Measurements from ENCODE around the gene PAX5. TPM values are rescaled to one million over a fixed set of nuclear protein-coding genes. Genes with fewer than 3 reads are reported as not detected.

The PAX5 gene
- total RNA-seq, 3 donors from 2014 or later (not counting 1 experiment from before 2014, with no cell fraction given), result 1.3 to 2.1 (median 2.0) TPM

DNA sequence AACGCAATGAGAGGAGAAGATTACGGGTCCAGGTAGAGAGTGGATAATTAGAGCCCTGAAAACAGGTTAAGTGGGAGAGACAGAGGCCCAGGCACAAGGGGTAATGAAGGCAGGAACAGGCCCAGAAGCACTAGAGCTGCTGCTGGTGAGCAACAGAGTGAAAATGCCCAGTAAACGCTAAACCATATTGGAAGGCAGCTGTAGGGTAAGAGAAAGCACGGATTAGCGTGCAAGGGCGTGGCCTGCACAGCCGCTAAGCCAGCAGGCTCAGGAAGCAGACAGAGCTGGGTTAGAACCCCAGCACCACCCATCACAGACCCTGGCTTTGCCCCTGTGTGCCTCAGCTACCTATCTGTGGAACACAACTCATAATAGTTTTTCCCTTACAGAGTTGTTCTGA lies 93.2 kb downstream of the PAX5 start:
- no peak for DNase-seq
- Mint-ChIP-seq H3K4me1 (no peaks in the 10 kb centered on the region), H3K27ac (no peak overlapping the region), H3K9me3 (no peaks in the 10 kb centered on the region), H3K36me3 (no peaks in the 10 kb centered on the region), H3K4me3 (no peak overlapping the region), H3K27me3 (ENCODE audit: low read depth in 2 of 2) (peaks cover 7 to 31% of the 10 kb centered on the region in 2 donors)
- Histone ChIP-seq H3K4me1 (ENCODE audit: control insufficient read depth, insufficient read depth, low read length) (no peaks in the 10 kb centered on the region), H3K27ac (ENCODE audit: low read length) (no peak overlapping the region), H3K4me3 (ENCODE audit: low read length) (no peak overlapping the region), H3K27me3 (ENCODE audit: control insufficient read depth, insufficient read depth, low read length) (no peaks in the 10 kb centered on the region), H3K9me3 (ENCODE audit: control insufficient read depth, insufficient read depth, low read length) (no peaks in the 10 kb centered on the region), H3K36me3 (ENCODE audit: control insufficient read depth, insufficient read depth, low read length) (no peaks in the 10 kb centered on the region)
- intact Hi-C loops (cut with micrococcal nuclease), result no loop called here
- WGBS (ENCODE audit: insufficient coverage), result 90% methylated on average over 7 of the region's 7 CpGs
- ATAC-seq, result no peak
- TF ChIP-seq, protein P1, sequence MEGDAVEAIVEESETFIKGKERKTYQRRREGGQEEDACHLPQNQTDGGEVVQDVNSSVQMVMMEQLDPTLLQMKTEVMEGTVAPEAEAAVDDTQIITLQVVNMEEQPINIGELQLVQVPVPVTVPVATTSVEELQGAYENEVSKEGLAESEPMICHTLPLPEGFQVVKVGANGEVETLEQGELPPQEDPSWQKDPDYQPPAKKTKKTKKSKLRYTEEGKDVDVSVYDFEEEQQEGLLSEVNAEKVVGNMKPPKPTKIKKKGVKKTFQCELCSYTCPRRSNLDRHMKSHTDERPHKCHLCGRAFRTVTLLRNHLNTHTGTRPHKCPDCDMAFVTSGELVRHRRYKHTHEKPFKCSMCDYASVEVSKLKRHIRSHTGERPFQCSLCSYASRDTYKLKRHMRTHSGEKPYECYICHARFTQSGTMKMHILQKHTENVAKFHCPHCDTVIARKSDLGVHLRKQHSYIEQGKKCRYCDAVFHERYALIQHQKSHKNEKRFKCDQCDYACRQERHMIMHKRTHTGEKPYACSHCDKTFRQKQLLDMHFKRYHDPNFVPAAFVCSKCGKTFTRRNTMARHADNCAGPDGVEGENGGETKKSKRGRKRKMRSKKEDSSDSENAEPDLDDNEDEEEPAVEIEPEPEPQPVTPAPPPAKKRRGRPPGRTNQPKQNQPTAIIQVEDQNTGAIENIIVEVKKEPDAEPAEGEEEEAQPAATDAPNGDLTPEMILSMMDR (IDR thresholded peaks at IDR 0.05), result no peak

DNA sequence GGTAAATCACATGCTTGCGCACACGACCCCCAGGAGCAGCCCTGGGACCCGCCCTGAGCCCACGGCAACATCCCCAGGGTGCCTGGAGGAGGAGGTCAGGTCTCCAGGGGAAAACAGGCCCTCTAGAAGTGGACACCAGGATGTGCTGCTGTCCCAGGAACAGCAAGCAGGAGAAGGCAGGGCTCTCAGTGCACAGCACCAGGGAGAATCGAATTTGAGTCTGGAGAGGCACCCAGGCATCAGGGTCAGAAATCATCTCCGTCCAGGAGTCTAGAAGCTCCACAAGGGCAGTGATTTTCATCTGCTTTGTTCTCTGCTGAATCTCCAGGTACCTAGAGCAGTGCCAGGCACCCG lies 93.6 kb downstream of the PAX5 start:
- H3K4me1 ChIP-seq (ENCODE audit: control insufficient read depth, insufficient read depth, low read length), result no peaks in the 10 kb centered on the region
- intact Hi-C loops (cut with micrococcal nuclease), result no loop called here
- Mint-ChIP-seq H3K4me3 (no peak overlapping the region), H3K9me3 (no peaks in the 10 kb centered on the region), H3K27me3 (ENCODE audit: low read depth in 2 of 2) (peaks cover 7 to 31% of the 10 kb centered on the region in 2 donors), H3K36me3 (no peaks in the 10 kb centered on the region), H3K27ac (no peak overlapping the region), H3K4me1 (no peaks in the 10 kb centered on the region)
- no peaks in the 10 kb centered on the region for H3K27me3 ChIP-seq (ENCODE audit: control insufficient read depth, insufficient read depth, low read length)
- no peak overlapping the region for H3K4me3 ChIP-seq (ENCODE audit: low read length)
- TF ChIP-seq, protein P1 (IDR thresholded peaks at IDR 0.05), result no peak
- H3K36me3 ChIP-seq (ENCODE audit: control insufficient read depth, insufficient read depth, low read length), result no peaks in the 10 kb centered on the region
- WGBS (ENCODE audit: insufficient coverage), result 80% methylated on average over 7 of the region's 7 CpGs
- ATAC-seq, result no peak
- no peak for DNase-seq
- H3K9me3 ChIP-seq (ENCODE audit: control insufficient read depth, insufficient read depth, low read length), result no peaks in the 10 kb centered on the region
- no peak overlapping the region for H3K27ac ChIP-seq (ENCODE audit: low read length)

DNA sequence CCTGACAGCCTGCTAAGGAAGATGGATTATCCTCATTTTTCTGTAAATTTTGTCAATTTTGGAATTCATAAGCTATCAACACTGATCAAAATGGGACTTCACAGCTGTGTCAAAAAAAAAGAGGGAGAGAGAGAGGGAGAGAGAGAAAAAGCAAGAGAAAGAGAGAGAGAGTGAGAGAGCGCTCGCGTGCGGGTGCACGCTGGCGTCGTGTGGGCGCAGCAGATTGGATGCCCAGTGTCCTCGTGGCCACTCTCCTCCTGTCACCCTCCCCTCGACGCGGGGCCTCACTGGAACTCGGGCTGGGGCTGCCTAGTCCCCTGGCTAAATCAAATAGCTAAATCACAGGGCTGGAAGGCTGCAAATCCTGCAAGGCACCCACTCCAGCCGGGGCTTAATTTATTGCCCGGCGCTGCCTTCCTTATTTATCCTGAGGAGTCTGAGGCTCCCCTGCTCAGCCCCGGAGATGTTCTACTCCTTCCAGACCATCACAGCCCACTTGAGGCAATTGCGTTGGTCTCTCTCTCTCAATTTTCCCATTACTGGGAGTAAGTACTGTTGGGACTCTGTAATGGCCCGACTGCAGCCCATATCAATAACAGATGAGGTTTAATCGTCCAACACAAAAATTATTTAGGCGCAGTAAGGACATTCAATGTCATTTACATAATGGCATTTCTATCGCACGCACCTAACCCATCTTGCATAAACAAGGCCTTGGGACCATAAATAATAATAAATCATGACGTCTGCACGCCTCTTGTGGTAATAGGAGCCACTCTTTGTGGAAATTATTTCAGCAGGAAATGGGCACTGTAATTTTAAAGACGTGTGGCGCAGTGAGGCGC lies 94.2 kb downstream of the PAX5 start:
- no peaks in the 10 kb centered on the region for H3K36me3 Mint-ChIP-seq
- DNase-seq (no peak), ATAC-seq (no peak)
- H3K9me3 Mint-ChIP-seq, result no peaks in the 10 kb centered on the region
- H3K4me1 Mint-ChIP-seq, result no peaks in the 10 kb centered on the region
- Histone ChIP-seq H3K4me3 (ENCODE audit: low read length) (no peak overlapping the region), H3K27me3 (ENCODE audit: control insufficient read depth, insufficient read depth, low read length) (no peaks in the 10 kb centered on the region), H3K4me1 (ENCODE audit: control insufficient read depth, insufficient read depth, low read length) (no peaks in the 10 kb centered on the region), H3K9me3 (ENCODE audit: control insufficient read depth, insufficient read depth, low read length) (no peaks in the 10 kb centered on the region), H3K36me3 (ENCODE audit: control insufficient read depth, insufficient read depth, low read length) (no peaks in the 10 kb centered on the region), H3K27ac (ENCODE audit: low read length) (no peak overlapping the region)
- no peak overlapping the region for H3K4me3 Mint-ChIP-seq
- intact Hi-C loops (cut with micrococcal nuclease), result no loop called here
- TF ChIP-seq, protein P1 (IDR thresholded peaks at IDR 0.05), result no peak
- H3K27me3 Mint-ChIP-seq (ENCODE audit: low read depth in 2 of 2), result peaks cover 7 to 31% of the 10 kb centered on the region in 2 donors
- H3K27ac Mint-ChIP-seq, result no peak overlapping the region
- 83% methylated on average over 27 of the region's 28 CpGs for WGBS (ENCODE audit: insufficient coverage)

DNA sequence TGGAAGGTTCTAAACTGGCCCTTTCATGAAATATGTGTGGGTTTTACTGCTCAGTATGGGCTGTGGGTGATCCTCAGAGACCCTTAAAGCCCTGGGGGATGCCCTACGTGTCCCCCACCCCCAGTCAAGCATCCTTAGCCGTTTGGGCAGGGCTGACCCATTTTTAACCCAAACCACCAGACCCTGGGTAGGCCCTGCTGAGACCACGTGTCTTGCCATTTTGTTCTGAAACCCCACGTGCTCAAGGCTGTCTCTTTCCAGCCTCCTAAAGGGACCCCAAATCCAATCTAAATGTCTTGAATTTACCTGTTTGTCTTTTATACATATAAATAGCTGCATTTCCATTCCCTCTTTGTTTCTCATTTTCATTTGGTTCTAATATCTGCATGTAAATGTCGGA lies 94.9 kb downstream of the PAX5 start:
- no peaks in the 10 kb centered on the region for H3K4me1 ChIP-seq (ENCODE audit: control insufficient read depth, insufficient read depth, low read length)
- 54% methylated on average over 5 of the region's 5 CpGs for WGBS (ENCODE audit: insufficient coverage)
- H3K27ac Mint-ChIP-seq, result no peak overlapping the region

More for the DNA sequence above, 94.9 kb downstream of the PAX5 start:
- Histone ChIP-seq H3K27me3 (ENCODE audit: control insufficient read depth, insufficient read depth, low read length) (no peaks in the 10 kb centered on the region), H3K4me3 (ENCODE audit: low read length) (no peak overlapping the region), H3K36me3 (ENCODE audit: control insufficient read depth, insufficient read depth, low read length) (no peaks in the 10 kb centered on the region), H3K27ac (ENCODE audit: low read length) (no peak overlapping the region), H3K9me3 (ENCODE audit: control insufficient read depth, insufficient read depth, low read length) (no peaks in the 10 kb centered on the region)
- TF ChIP-seq, protein P1 (IDR thresholded peaks at IDR 0.05), result no peak
- H3K9me3 Mint-ChIP-seq, result no peaks in the 10 kb centered on the region
- ATAC-seq (no peak), DNase-seq (no peak)
- H3K27me3 Mint-ChIP-seq (ENCODE audit: low read depth in 2 of 2), result peaks cover 7 to 31% of the 10 kb centered on the region in 2 donors
- intact Hi-C loops (cut with micrococcal nuclease), result no loop called here
- no peak overlapping the region for H3K4me3 Mint-ChIP-seq
- H3K36me3 Mint-ChIP-seq, result no peaks in the 10 kb centered on the region
- no peaks in the 10 kb centered on the region for H3K4me1 Mint-ChIP-seq

Measured in natural killer cell (primary cell).